Type B pancreatic cell (in vitro differentiated cells): ENCODE measurements around the gene COCH. TPM values are rescaled to one million over a fixed set of nuclear protein-coding genes. Genes with fewer than 3 reads are reported as not detected.
A peak's percentile ranks its signal among the peaks of the same experiment; 100 is the strongest.

Experiments used
- DNase-seq: peaks from one replicate; pipeline ENCODE4 v3.0.0; 2021; ENCODE audit warnings: mixed read lengths; ENCODE audit not compliant: unreplicated experiment; ENCODE audit errors: extremely low spot score
- H3K27ac Mint-ChIP-seq: 2 replicates; pipeline ENCODE4 v1.8.0; 2021; ENCODE audit warnings: mild to moderate bottlenecking, mixed read lengths
- H3K27me3 Mint-ChIP-seq: 2 replicates; pipeline ENCODE4 v1.8.0; 2021; ENCODE audit warnings: mixed read lengths
- H3K36me3 Mint-ChIP-seq: 2 replicates; pipeline ENCODE4 v1.8.0; 2021; ENCODE audit warnings: mixed read lengths
- H3K4me1 Mint-ChIP-seq: one replicate; pipeline ENCODE4 v1.8.0; 2021; ENCODE audit warnings: mixed read lengths; ENCODE audit not compliant: unreplicated experiment
- H3K4me3 Mint-ChIP-seq: 2 replicates; pipeline ENCODE4 v1.8.0; 2021; ENCODE audit warnings: mild to moderate bottlenecking, mixed read lengths
- H3K9me3 Mint-ChIP-seq: 2 replicates; pipeline ENCODE4 v1.8.0; 2021; ENCODE audit warnings: mixed read lengths
- total RNA-seq: library from RNA; stranded (reverse); gene quantifications from 2 replicates; pipeline ENCODE4 v1.2.1, GENCODE V29; 2021; ENCODE audit warnings: low replicate concordance
- TF ChIP-seq, protein P1 (sequence below): fragments of 200-600 bp; sonication (generic); conservative IDR thresholded peaks from 2 replicates; pipeline ENCODE4 v1.5.0; 2021; ENCODE audit warnings: antibody characterized with exemption, mild to moderate bottlenecking

COCH gene
- total RNA-seq, 1 donor from 2014 or later = 5.9 TPM

DNA sequence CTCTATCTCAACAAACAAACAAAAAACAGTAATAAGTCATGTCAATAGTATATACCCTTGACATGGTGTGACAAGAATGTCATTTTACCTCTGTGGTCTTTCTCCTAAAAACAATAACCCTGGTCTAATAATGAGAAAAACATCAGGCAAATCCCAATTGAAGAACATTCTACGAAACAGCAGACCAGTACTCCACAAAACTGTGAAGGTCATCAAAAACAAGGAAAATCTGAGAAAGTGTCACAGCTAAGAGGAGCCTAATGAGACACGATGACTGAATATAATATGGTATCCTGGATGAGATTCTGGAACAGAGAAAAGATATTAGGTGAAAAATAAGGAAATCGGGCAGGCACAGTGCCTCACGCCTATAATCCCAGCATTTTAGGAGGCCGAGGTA, 5.6 kb upstream of the COCH start:
- peaks cover 3% of the 10 kb centered on the region for H3K4me1 Mint-ChIP-seq

DNA sequence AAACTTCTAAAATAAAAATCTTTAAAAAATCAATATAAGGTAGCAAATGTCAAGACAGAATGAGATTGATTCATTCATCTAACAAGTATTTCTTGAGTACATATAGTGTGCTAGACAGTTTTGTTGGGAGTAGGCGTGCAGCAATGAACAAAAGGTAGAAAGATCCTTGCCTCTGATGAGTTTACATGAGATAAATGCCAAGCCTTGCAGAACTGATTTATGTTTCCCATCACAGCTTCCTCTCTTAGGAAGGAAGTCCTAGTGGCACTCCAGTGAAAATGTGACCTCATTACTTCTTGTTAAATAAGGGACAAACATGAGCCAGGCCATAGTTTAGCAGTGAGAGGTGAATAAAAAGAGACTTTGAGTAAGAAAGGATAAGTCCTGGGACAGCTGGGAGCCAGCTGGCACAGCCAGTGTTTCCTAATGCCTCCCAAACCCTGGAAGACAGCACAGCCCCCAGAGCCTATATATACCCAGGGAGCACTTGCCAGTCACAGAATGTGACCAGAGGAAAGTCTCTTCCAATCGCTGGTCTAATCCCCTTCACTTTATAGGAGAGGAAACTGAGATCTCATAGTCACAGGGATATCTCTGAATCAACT, 4.7 kb upstream of the COCH start:
- TF ChIP-seq, protein P1, sequence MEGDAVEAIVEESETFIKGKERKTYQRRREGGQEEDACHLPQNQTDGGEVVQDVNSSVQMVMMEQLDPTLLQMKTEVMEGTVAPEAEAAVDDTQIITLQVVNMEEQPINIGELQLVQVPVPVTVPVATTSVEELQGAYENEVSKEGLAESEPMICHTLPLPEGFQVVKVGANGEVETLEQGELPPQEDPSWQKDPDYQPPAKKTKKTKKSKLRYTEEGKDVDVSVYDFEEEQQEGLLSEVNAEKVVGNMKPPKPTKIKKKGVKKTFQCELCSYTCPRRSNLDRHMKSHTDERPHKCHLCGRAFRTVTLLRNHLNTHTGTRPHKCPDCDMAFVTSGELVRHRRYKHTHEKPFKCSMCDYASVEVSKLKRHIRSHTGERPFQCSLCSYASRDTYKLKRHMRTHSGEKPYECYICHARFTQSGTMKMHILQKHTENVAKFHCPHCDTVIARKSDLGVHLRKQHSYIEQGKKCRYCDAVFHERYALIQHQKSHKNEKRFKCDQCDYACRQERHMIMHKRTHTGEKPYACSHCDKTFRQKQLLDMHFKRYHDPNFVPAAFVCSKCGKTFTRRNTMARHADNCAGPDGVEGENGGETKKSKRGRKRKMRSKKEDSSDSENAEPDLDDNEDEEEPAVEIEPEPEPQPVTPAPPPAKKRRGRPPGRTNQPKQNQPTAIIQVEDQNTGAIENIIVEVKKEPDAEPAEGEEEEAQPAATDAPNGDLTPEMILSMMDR = no peak
- Mint-ChIP-seq H3K27ac (no peak overlapping the region), H3K4me3 (no peak overlapping the region), H3K4me1 (peaks cover 4% of the 10 kb centered on the region), H3K9me3 (no peaks in the 10 kb centered on the region), H3K27me3 (peaks cover 39% of the 10 kb centered on the region), H3K36me3 (no peaks in the 10 kb centered on the region)
- no peak for DNase-seq

More for the DNA sequence above, 5.6 kb upstream of the COCH start:
- Mint-ChIP-seq H3K36me3 (no peaks in the 10 kb centered on the region), H3K9me3 (no peaks in the 10 kb centered on the region), H3K27ac (no peak overlapping the region), H3K27me3 (peaks cover 37% of the 10 kb centered on the region), H3K4me3 (no peak overlapping the region)
- DNase-seq = no peak
- TF ChIP-seq, protein P1 = no peak

DNA sequence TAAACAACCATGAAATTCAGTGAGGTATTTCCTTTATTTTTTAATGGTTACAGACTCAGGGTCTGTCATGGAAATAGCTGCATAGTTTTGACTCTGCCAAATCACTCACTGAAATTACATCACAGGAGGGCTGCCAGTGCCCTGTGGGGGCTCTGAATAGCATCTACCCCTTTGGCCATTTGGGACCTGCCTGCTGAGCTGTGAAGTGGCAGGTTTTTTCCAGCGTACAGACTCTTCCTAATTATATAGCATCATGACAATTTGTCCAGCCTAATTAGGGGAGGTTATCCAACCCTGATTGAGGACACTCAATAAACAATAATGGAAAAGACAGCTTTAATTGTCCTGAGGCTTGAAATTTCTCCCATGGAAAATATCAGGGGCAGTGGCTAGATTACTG, 1.8 kb upstream of the COCH start:
- Mint-ChIP-seq H3K27me3 (peaks cover 66% of the 10 kb centered on the region), H3K4me1 (peaks cover 9% of the 10 kb centered on the region), H3K36me3 (no peaks in the 10 kb centered on the region), H3K4me3 (peak overlapping the region; percentile 65), H3K27ac (no peak overlapping the region), H3K9me3 (no peaks in the 10 kb centered on the region)
- no peak for DNase-seq
- TF ChIP-seq, protein P1 = no peak

DNA sequence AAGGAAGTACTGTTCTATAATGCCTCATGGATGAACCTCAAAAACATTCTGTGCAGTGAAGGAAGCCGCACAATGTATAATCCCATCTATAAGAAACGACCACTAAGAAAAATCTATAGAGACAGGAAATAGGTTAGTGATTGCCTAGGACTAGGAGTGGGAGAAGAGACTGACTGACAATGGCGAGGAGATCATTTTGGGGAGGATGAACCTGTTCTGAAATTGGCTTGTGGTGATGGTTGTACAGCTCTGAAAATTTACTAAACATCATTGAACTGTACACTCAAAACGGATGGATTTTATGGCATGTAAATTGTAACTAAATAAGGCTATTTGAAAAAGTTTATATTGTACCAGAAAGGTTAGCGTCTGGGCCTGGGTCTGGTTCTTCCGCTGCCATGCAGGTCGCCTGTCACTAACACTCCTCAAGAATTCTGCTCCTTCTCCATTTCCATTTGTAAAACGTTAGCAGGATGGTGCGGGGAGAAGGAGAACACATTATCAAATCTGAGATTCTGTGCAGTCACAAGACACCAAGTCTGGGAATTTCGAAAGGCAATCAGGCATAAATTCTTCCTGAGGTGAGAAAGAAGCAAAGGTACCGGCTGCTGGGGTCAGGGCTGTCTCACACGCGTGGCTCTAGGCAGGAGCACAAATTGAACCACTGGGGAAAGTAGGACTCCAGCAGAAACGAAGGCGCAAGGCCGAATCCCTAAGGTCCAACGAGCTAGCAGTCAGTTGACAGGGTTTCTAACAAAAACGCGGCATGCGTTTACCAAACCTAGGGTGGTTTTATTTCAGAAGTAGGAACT, 845 bp upstream of the COCH start:
- peak overlapping the region; percentile 65 for H3K4me3 Mint-ChIP-seq
- H3K4me1 Mint-ChIP-seq = peaks cover 9% of the 10 kb centered on the region
- H3K9me3 Mint-ChIP-seq = no peaks in the 10 kb centered on the region
- H3K27me3 Mint-ChIP-seq = peaks cover 70% of the 10 kb centered on the region
- TF ChIP-seq, protein P1 = no peak
- no peak for DNase-seq
- H3K27ac Mint-ChIP-seq = peak overlapping the region; percentile 25
- H3K36me3 Mint-ChIP-seq = no peaks in the 10 kb centered on the region

DNA sequence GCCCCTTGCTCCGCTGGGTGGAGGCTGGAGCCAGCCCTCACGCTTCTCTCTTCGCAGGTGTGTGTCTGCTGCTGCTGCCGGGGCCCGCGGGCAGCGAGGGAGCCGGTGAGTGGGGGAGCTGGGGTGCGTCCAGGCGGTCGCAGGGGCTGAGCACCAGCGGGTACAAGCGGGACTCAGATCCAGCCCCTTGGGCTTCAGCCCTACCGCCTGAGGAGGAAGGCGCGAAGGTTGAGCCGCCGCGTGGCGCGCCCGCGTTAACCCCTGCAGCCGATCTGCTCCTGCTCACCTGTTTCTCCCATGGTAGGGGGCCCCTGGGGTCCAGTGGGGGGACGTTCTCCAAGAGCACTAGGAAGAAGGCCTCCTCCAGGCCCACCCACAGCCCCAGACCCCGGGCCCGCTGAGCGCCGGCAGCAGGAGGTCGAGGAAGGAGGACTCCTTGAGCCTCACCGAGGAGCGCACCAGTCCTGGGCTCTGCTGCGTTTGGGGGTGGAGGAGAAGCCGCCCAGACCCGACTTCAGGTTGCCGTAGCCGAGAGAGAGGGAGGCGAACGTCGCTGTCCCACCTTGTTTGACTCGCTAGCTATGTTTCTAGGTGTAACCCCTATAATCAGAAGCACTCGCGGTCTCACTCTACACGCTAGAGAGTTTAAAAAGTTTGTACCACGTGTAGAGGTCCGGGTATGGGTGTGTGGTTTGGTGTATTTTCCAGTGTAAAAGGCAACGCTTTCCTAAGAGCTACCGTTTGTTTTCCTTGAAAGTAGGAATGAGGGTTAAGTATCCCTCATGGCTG, 834 bp downstream of the COCH start:
- peaks cover 9% of the 10 kb centered on the region for H3K4me1 Mint-ChIP-seq
- DNase-seq = no peak
- H3K27me3 Mint-ChIP-seq = peaks cover 60% of the 10 kb centered on the region
- TF ChIP-seq, protein P1 = no peak
- peak overlapping the region; percentile 87 for H3K4me3 Mint-ChIP-seq
- H3K36me3 Mint-ChIP-seq = no peaks in the 10 kb centered on the region
- no peak overlapping the region for H3K27ac Mint-ChIP-seq
- no peaks in the 10 kb centered on the region for H3K9me3 Mint-ChIP-seq
